Keratinocyte (primary cell): ENCODE results near the gene MARCHF3.

Source experiments
- CTCF ChIP-seq, 3 experiments: IDR thresholded peaks in 1 of 3; conservative IDR thresholded peaks in 1 of 3; optimal IDR thresholded peaks in 1 of 3; 2 replicates in 2 of 3; 3 replicates in 1 of 3; pipeline versions ENCODE3 to v1.5.1; 2011; ENCODE audit warnings: low read length in 3 of 3, mild to moderate bottlenecking in 3 of 3, moderate library complexity in 2 of 3, control low read depth in 1 of 3, inconsistent platforms in 1 of 3; ENCODE audit not compliant: insufficient read depth in 2 of 3; ENCODE audit errors: extremely low read depth in 1 of 3
- EZH2 ChIP-seq: IDR thresholded peaks from one replicate; pipeline ENCODE4 v1.6.1; 2012; ENCODE audit warnings: inconsistent platforms, mild to moderate bottlenecking, low read length, moderate library complexity

- peak; percentile 77 for TF ChIP-seq EZH2
- TF ChIP-seq CTCF (optimal IDR thresholded peaks at IDR 0.05 in 1 of 3, IDR thresholded peaks at IDR 0.05 in 1 of 3, conservative IDR thresholded peaks at IDR 0.05 in 1 of 3; ENCODE audit: extremely low read depth in 1 of 3, insufficient read depth in 2 of 3, low read length in 3 of 3): peak; percentile 11 to 62 (median 54)
Measured at GRCh38 chr5:127029581-127030258, 638 bp downstream of the MARCHF3 start.
